GM12892 (cell line): Measurements from ENCODE around the gene SLC18A3. TPM values are rescaled to one million over a fixed set of nuclear protein-coding genes. Genes with fewer than 3 reads are reported as not detected.
A peak's percentile ranks its signal among the peaks of the same experiment; 100 is the strongest.

ENCODE experiments used
- DNase-seq: peaks from one replicate; pipeline ENCODE4 v3.0.0; 2011; ENCODE audit not compliant: insufficient read length
- FAIRE-seq: peaks from 2 replicates; lab custom pipeline; 2011; peaks lifted over from hg19 to GRCh38; lab: Jason Lieb, UNC
- POLR2A ChIP-seq: IDR thresholded peaks from 2 replicates; pipeline ENCODE4 v1.6.1; 2011; ENCODE audit warnings: low read depth, low read length, control low read depth
- POLR2AphosphoS5 ChIP-seq: IDR thresholded peaks from 2 replicates; pipeline ENCODE4 v1.6.1; 2011; ENCODE audit warnings: low read depth, low read length, control low read depth
- TAF1 ChIP-seq: IDR thresholded peaks from 2 replicates; pipeline ENCODE4 v1.6.1; 2011; ENCODE audit warnings: low read depth, mild to moderate bottlenecking, control low read depth, low read length, borderline replicate concordance
- polyA plus RNA-seq: library from polyadenylated mRNA; unstranded; fragments of >200 nt; gene quantifications from one replicate; pipeline ENCODE4 v1.2.1, GENCODE V29; 2012; ENCODE audit warnings: missing spikeins, inconsistent platforms; ENCODE audit not compliant: missing spikeins

The SLC18A3 gene
- polyA plus RNA-seq: not detected

- FAIRE-seq: no peak
- DNase-seq: no peak
- no peak for TF ChIP-seq POLR2A
- TF ChIP-seq POLR2AphosphoS5: no peak
- no peak for TF ChIP-seq TAF1
Observed at GRCh38 chr10:49610114-49610457, at the start of gene SLC18A3. TSS of gene SLC18A3 (plus strand) at chr10:49610310. CDS start at chr10:49610741, 431 bp downstream.

GRCh38 chr10:49560526-49560925 is 49.6 kb upstream of the SLC18A3 start:
- FAIRE-seq (no peak), DNase-seq (no peak)
- no peak for TF ChIP-seq TAF1

- no peak for DNase-seq
- TF ChIP-seq TAF1: no peak
- TF ChIP-seq POLR2AphosphoS5: no peak
- FAIRE-seq: no peak
Observed at GRCh38 chr10:49562893-49563292, 47.2 kb upstream of the SLC18A3 start.

- no peak for DNase-seq
- FAIRE-seq: no peak
- no peak for TF ChIP-seq POLR2AphosphoS5
- no peak for TF ChIP-seq POLR2A
- no peak for TF ChIP-seq TAF1
Observed at GRCh38 chr10:49564461-49565009, 45.6 kb upstream of the SLC18A3 start.

GRCh38 chr10:49567810-49568209 is 42.3 kb upstream of the SLC18A3 start:
- DNase-seq (no peak), FAIRE-seq (no peak)
- no peak for TF ChIP-seq POLR2A
- TF ChIP-seq POLR2AphosphoS5: no peak
- no peak for TF ChIP-seq TAF1

- DNase-seq: no peak
- FAIRE-seq: no peak
- TF ChIP-seq POLR2AphosphoS5 (no peak), TAF1 (no peak), POLR2A (no peak)
Observed at GRCh38 chr10:49568235-49568634, 41.9 kb upstream of the SLC18A3 start.

- no peak for TF ChIP-seq TAF1
- TF ChIP-seq POLR2A: no peak
- TF ChIP-seq POLR2AphosphoS5: no peak
- no peak for DNase-seq
- no peak for FAIRE-seq
Observed at GRCh38 chr10:49569031-49569631, 41.0 kb upstream of the SLC18A3 start.

GRCh38 chr10:49571388-49571787 is 38.7 kb upstream of the SLC18A3 start:
- no peak for TF ChIP-seq POLR2AphosphoS5
- no peak for TF ChIP-seq POLR2A
- no peak for TF ChIP-seq TAF1
- FAIRE-seq (no peak), DNase-seq (no peak)

GRCh38 chr10:49572594-49573114 is 37.5 kb upstream of the SLC18A3 start:
- no peak for DNase-seq
- no peak for FAIRE-seq
- TF ChIP-seq POLR2A (no peak), POLR2AphosphoS5 (no peak), TAF1 (no peak)

- FAIRE-seq (peak; percentile 67), DNase-seq (no peak)
- TF ChIP-seq POLR2AphosphoS5 (no peak), POLR2A (no peak), TAF1 (no peak)
Observed at GRCh38 chr10:49575489-49576072, 34.5 kb upstream of the SLC18A3 start.

- TF ChIP-seq POLR2A: no peak
- TF ChIP-seq TAF1: no peak
- TF ChIP-seq POLR2AphosphoS5: no peak
- FAIRE-seq (no peak), DNase-seq (no peak)
Observed at GRCh38 chr10:49577182-49577925, 32.8 kb upstream of the SLC18A3 start.
